ENCODE data around the gene RBL1.

- no peak for TF ChIP-seq GABPA (IDR thresholded peaks at IDR 0.05; ENCODE audit: low read depth)
- TF ChIP-seq CTCF (IDR thresholded peaks at IDR 0.05; ENCODE audit: insufficient read depth, low read length), result no peak
Measured at GRCh38 chr20:37032077-37032476, 63.7 kb downstream of the RBL1 start.
